HG02571 (cell line): ENCODE data around the gene UBQLN3.

Experiments
- ATAC-seq: cut with Tn5 transposase; IDR thresholded peaks from one replicate; pipeline ENCODE4 v1.9.1; 2021; ENCODE audit warnings: mild to moderate bottlenecking, moderate library complexity; ENCODE audit not compliant: unreplicated experiment

UBQLN3 gene

DNA sequence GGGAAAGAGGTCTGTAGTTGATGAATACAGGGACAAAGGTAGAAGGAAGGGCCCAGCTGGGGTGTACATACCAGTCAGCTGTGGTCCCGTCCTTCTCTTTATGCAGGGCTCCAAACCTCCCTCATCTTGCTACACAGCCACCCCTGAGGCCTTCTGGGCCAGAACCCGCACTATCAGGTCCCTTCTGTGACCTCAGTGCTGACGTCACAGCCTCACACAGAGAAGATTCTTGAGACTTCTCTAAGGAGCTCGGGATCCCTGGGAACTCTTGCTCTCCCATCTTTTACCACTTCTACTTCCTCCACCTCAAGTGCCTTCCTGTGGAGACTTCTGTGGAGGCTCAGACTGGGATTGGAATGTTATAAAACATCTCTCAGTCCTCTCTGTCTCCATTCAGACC is at the start of gene UBQLN3:
TSS of gene UBQLN3 (minus strand) at position 155 of the 400 bp plus-strand sequence. CDS start 399 bp downstream, outside the sequence.
- ATAC-seq, result no peak

DNA sequence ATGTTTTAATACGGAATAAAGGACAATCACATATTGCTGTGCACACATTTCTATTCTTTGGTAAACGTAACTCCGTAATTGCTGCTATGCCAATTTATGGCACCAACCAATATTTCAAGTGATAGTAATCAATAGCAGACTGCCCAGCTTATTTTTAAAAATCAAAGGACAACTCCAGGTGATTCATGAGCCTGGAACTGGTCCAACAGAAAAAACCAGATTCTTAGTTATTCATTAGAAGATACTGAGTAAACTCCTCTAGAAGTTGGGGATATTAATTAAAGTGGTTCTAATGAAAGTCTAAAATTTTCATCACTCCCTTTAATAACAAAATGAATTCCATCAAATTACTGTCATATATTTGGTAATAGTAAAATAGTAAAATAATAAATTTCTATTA is 48.0 kb upstream of the UBQLN3 start:
- ATAC-seq, result no peak

DNA sequence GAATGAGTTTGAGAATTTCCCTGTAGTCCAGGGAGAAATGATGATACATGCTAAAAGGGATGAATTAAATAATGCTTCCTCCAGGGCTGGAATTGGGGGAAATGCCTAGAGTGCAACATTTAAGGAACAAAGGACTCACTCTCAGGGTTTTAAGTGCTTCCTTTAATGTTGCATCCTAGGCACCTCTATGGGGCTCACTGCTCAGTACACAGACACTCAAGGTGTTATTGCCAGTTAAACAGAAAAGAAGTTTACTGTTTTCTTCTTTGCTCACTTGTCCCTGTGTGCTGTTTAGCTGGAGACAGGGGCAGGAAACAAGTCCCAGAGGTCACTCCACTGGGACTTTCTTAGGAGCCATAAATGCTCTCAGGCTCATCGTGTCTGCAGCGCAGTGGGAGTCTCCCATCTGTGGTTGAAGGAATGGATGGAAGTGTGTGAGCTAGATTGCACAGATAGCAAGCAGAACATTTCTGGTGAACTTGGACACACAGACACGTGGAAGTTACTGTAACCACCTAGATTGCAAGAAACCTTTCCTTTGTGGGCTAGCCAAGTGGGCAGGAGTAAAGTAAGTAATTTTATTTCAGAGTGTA is 46.9 kb upstream of the UBQLN3 start:
- no peak for ATAC-seq

DNA sequence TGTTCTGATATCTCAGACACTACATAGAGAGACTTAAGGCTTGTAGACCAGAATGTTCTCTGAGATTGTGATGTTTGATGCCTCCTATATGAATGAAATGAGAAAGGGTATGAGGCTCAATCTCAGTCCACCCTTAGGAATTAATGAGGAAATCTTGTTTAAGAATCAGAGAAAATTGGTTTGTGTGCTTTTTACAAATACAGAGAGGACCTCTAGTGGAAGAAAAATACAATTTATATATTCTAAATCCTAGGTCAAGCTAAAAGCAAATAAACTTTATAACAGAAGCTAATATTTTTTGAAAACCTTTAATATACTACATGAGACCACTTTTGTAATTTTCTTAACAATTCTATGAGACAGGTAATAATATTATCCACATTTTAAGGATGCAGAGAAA is 43.6 kb upstream of the UBQLN3 start:
- ATAC-seq, result no peak

DNA sequence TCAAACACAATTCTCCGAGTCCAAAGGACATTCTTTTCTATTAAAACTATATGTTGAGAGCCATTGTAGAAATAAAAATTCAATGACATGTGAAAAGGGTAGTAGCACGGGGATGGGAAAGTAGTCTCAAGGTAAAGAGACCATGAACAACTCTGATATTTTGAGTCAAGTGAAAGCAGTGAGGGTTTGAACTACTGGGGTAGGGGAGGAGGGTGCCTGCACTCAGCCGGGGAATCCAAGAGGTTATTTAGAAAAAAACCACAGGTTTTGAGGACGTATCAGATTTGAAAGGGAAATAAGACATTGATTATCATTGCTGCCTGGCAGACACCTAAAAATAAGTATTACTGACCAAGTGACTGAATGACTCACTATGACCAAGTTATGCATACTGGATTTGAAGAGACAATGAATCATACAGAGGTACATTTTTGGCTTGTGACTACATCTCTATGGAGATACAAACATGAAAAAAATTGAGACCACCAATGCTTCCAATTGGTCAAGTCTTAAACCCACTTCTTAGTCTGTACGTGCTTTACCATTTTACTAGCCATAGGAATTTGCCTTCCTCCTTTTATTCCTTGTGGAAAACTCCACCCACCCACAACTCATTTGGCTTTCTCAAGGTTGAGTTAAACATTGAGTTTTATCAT is 40.8 kb upstream of the UBQLN3 start:
- peak; percentile 52 for ATAC-seq

DNA sequence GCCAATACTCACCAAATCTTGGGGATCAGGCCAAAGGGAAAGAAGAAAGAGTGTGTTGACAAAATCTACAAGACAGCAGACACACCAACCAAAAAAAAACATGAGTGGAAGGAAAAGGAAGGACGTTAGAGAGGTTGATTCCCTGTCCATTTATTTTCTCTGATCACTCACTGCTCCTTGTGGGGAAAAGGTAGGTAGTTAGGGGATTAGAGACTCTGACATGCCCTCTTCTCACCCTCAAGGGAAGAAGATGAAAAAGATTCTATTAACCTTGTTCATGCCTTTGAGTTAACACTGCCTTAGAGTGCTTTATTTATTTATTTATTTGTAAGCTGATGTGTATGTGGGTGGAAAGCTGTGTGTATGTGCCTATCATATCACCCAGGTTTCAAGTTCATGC is 38.7 kb upstream of the UBQLN3 start, which contains the start of gene OR52H1:
TSS of gene OR52H1 (minus strand) at position 101 of the 400 bp plus-strand sequence. CDS start 3,035 bp downstream, outside the sequence.
- no peak for ATAC-seq

DNA sequence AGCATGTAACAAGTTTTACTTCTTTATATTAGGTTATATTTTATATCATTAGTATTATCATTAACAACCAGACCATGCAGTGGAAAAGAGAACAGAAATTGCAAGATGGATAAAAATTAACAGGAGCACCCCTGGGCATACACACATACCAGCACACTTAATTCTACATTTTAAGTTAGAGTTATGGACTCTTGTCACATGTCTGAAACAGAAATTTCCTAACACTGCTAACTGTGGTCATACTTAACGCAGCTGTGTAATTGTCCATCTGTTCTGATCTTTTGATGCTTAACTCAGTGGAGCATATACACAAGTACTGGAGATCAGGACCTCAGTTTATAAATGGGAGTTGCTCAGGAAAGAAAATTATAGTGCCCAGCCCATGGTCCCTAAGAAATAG is 38.2 kb upstream of the UBQLN3 start:
- ATAC-seq, result no peak

DNA sequence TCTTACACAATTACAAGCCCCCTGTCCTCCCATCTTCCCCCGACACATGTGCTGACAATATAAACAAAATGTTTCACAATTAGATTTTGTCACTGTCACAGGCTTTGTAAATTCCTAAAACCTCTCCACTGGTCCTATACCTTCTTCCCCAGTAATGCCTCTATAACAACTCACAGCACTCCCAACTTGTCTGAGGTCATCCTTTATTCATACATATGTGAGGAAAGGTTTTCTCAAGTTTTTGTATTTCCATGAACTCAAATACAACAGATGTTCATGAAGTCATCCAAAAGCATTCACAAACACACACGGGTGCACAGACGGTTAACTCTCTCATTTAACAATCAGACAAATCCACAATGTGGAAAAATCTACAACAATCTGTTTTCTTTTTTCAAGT is 36.7 kb upstream of the UBQLN3 start:
- no peak for ATAC-seq

DNA sequence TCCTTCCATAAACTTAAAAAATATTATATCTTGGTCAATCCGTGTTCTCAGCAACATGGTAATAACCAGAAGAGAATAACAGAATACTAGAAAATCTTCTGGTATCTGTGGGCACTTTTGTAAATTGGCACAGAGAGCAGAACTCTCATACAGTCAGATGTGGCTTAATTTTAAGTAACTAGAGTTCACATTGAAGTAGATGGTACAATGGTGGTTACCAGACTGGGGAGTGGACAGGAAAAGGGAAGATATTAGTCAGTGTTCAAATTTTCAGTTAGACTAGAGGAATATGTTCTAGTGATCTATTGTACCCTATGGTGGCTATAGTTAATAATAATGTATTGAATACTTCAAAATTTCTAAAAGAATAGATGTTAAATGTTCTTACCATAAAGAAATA is 31.7 kb upstream of the UBQLN3 start:
- ATAC-seq, result no peak

DNA sequence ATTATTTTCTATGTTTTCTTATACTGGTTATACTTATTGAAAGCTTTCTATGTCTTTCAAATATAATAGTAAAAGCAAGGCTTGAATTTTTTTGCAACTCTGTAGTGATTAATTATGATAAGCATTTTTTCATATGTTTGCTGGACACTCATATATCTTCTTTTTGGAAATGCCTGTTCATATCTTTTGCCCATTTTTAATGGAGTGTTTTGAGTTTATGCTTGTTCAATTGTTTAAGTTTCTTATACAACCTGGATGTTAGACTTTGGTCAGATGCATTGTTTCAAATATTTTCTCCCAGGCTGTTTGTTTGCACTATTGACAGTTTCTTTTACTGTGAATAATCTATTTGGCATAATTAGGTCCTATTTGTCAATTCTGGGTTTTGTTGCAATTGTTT is 26.7 kb upstream of the UBQLN3 start:
- no peak for ATAC-seq

DNA sequence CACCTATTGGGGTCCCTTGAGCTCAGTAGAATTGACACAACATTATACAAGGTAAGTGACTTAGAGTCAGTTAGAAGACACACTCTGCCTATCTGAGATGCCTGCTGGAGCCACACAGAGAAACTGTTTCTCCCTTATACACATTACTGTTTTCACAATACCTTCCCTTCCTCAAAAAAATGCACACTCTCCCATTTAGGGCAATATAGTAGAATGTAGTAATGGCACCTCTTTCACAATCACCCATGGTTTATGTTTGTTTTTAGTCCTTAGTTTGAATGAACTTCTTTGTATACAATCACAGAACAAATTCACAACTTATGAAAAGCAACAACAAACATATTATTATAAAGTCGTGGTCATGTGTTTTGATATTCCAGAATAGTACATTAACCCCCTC is 24.3 kb upstream of the UBQLN3 start:
- no peak for ATAC-seq

DNA sequence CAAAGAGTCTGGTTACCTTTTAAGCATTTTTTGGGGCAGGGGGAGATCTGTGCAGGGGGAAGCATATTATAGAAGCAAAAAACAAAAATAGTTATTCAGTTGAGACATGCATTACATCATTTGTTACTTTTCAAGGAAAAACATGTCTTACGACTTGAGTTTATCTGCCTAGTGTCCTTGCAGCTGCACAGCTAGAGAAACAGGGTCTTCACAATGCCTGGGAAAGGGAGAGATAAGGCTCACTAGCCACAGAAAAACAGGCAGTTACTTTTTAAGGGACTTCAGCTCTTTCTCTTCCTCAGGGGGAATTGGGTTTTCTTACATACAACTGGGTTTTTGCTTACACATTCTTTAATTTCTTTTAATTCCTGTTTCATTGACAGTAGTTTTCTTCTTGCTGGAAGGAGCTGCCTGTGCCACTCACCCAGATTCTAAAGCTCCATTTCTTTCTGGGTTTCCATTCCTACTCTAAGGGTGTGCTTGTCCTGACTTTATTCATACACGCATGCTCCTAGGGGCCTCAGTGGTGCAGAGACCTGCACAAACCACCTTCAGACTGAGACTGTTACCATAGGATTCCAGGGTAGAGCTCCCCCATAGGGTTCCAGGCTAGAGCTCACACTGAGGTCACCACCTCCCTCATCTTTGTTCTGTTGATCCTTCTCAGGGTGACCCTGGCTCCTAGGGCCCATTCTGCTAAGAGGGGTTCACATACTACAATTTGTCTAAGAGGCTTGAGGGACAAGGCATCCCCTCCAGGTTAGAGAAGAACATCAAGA is 21.5 kb upstream of the UBQLN3 start:
- no peak for ATAC-seq

DNA sequence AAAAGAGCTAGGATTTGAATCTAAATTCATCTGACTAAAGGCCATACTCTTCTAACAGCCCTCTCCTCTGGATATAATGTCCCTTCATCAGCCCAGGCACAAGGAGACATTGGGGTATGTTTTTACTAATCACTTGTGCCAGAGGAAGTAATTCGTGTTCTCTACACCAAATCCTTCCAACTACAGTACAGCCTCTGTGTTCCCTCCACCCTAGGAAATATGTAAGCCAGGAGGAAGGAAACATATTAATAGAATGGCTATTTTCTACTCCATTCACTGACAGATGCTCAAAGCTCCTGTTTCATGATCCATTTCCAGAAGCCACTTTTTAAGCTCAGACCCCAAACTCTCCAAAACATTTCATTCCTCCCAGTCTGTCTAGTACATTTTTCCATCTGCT is 18.7 kb upstream of the UBQLN3 start:
- ATAC-seq, result no peak

DNA sequence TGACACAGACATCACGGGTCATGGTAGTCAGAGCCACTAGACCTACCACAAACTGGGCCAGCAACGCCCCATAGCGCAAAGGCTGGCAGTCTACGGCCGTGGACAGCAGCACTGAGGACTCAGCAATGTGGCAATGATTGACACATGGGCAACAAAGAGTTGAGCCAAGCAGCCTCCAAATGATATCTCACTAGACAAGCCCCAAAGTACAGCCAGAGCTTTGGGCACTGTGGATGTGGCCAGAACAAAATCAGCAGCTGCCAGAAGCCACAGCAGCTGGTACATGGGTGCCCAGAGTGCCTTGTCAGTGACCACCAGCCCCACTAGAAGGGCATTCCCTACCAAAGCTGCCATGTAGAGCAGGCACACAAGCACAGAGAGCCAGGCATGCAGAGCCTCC is 18.0 kb upstream of the UBQLN3 start:
- no peak for ATAC-seq

DNA sequence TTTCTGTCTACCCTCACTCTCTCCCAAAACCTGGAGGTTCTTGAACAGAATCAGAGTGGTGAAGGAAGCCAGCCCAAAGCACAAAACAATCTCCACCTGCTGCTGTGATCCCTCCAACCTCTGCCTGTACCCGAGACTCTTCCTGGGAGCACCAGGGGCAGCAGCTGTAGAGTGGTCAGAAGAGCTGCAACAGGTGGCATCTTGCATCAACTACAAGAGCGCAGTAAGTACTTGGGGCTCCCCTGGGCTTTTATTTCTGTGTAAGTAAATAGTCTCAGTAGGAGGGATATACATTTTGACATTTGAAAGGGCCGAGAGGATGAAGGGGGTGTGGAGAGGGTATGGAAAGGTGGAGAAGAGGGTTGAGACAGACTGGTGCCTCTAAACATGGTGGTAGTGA is 15.0 kb upstream of the UBQLN3 start:
- ATAC-seq, result no peak

DNA sequence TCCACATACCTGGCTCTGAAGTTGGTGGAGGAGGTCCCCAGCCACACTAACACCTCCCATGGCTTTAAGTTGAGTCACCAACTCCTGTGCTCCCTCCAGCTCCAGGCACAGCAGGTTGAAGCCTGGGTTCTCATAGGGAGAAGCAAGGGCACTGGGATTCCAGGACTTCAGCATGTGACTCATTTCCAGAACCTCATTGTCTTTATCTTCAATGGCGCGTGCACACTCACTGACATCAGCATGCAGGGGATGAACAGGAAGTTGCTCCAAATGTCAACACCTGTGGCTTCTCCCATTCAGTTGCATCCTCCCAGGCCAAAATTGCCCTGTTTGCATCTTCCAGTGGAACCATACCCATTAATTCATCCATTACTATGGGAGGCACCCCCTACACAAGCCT is 12.6 kb upstream of the UBQLN3 start:
- no peak for ATAC-seq

DNA sequence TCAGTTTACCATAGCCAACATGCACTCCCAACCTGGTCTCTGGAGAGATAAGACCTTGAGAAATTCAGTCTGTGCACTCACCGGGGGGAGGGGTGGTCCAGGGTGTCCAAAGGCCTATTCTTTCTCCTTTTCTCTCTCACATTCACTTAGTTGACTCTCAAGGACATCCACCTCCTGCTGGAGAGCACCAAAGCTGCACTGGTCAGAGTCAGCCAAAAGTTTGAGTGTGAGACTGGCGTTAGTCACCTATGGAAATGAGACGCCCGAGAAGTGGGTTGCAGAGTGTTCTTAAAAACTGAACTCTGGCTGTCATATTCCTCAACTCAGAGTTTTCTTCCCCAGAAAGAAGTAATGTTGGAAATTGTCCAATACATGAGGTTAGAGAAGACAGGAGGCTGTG is 11.8 kb upstream of the UBQLN3 start:
- no peak for ATAC-seq

DNA sequence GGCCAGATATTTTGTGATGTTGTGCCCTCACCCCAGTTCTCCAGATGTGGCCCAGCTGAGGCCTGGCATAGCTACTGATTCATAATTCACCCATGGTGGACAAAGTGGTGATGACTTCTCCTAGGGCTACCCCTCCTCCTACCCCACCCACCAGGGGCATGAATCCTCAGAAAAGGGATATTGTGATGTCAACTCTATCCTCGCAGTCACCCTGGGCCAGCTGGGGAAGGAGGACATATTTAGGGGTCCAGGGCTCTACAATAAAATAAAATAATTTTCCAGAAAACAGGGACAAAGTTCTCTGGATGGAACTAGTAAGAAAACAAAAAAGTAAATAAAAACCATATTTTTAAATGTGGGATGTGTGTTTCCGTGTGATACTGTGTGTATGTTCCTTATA is 6.8 kb upstream of the UBQLN3 start, which contains the start of gene UBQLNL:
TSS of gene UBQLNL (minus strand) at position 101 of the 400 bp plus-strand sequence. CDS start 258 bp downstream, outside the sequence.
- no peak for ATAC-seq

DNA sequence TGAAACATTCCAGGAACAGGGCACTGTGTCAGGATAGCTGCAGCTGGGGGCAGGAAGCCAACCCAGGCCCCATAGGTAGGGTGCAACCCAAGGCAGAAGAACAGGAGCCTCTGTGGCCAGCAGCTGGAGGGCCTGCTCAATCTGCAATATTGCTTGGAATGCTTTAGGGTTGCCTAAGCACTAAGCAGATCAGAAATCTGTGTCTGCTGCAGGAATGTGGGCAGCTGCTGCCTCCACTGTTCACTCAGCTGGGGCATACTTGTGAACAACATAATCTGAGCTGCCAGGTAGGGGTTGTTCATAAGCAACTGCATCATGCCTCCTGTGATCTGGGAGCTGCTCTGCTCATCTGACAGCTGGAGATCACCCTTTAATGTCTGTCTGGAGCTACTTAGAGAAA is 5.1 kb upstream of the UBQLN3 start:
- ATAC-seq, result no peak

DNA sequence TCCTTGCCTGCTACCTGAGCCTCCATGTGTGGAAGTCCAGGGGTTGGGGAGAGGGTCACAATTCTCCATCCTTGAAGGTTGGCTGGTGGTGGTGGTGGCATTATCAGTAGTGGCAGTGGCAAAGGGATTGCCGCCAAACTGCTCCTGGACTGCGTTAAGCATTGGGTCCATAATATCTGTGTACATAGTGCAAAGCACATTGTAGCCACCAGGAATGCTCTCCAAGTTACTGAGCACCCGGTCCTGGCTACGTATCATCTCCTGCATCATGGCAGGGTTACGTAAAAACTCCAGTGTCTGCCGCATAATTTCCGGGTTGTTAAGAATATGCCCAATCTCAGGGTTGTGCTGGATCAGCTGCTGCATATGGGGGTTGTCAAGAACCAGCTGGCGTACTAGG is 1.2 kb downstream of the UBQLN3 start:
- ATAC-seq, result no peak

DNA sequence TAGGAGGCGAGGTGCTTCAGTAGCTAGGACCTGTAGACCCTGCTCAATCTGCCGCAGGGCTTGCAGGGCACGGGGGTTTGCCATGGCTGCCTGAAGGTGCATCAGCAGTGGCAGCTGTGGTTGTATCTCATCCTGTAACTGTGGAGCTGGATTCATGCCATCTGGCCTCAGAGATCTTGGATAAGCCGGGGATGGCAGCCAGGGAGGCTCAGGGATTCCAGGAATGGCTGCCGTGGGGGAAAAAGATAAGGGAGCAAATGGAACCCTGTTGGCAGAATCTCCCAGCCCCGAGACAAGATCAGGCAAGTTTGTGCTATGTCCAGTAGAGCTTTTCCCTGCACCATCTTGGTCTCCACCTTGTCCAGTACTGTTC is 1.8 kb downstream of the UBQLN3 start:
- ATAC-seq, result no peak
